Measurements from ENCODE around the gene SYNE2. TPM values are rescaled to one million over a fixed set of nuclear protein-coding genes. Genes with fewer than 3 reads are reported as not detected.

SYNE2 gene
- total and polyA plus RNA-seq, 2 of the 8 experiments (the other 6 are each of a cell fraction or from before 2014, with no cell fraction given): 32.6 to 46.1 TPM

GRCh38 chr14:63901434-63902085 lies 48.8 kb downstream of the SYNE2 start:
- H3K79me1 ChIP-seq (ENCODE audit: low read depth, low read length): 0 out of 2 replicates have a peak, but pooled peaks cover 4% of the 10 kb centered on the region
- no peak overlapping the region for H2BK5ac ChIP-seq (ENCODE audit: low read depth, low read length)
- peak; percentile 54; the same call in 1 of the 2 replicates for TF ChIP-seq CEBPB (IDR thresholded peaks at IDR 0.05; ENCODE audit: low read depth, low read length)
- TF ChIP-seq, protein P1, sequence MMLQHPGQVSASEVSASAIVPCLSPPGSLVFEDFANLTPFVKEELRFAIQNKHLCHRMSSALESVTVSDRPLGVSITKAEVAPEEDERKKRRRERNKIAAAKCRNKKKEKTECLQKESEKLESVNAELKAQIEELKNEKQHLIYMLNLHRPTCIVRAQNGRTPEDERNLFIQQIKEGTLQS (IDR thresholded peaks at IDR 0.05; ENCODE audit: insufficient read depth, low read depth, low read length): no peak
- H3K23ac ChIP-seq (ENCODE audit: insufficient read length): no peak overlapping the region
- no peak overlapping the region for H4K5ac ChIP-seq (ENCODE audit: insufficient read length, low read depth, low read length)
- peaks cover 0 to 4% (median 0%) of the 10 kb centered on the region in 4 experiments; a peak in 2 of 7 replicates for H3K4me1 ChIP-seq (replicated peaks in 1 of 4; ENCODE audit: control insufficient read depth in 3 of 4, insufficient read depth in 4 of 4, low read length in 3 of 4)
- no peak overlapping the region for H4K91ac ChIP-seq (replicated peaks; ENCODE audit: insufficient read length, low read length)
- H3K79me2 ChIP-seq (ENCODE audit: control insufficient read depth in 1 of 2, insufficient read depth in 2 of 2, low read length in 2 of 2): peaks cover 0 to 30% of the 10 kb centered on the region in 2 experiments; a peak in 2 of 4 replicates
- H2BK120ac ChIP-seq (replicated peaks; ENCODE audit: low read depth, low read length): no peak overlapping the region
- no peak overlapping the region for H3K4ac ChIP-seq (replicated peaks; ENCODE audit: insufficient read length, low read depth, low read length)
- no peak overlapping the region for H3K4me3 ChIP-seq (ENCODE audit: extremely low read depth in 1 of 4, insufficient read depth in 2 of 4, low read depth in 3 of 4, low read length in 4 of 4)
- WGBS, 2 experiments (ENCODE audit: extremely low coverage in 1 of 2, insufficient coverage in 1 of 2, insufficient read length in 1 of 2, insufficient replicate concordance in 2 of 2, low coverage in 1 of 2, low lambda C conversion rate in 2 of 2, missing lambda C conversion rate in 1 of 2): 90% methylated on average over 5 of the region's 5 CpGs; no CpG with 5 or more reads in 1 of the 2 experiments
- H3K4me2 ChIP-seq (ENCODE audit: insufficient read depth in 1 of 2, low read depth in 2 of 2, low read length in 2 of 2): no peak overlapping the region
- H2BK20ac ChIP-seq (ENCODE audit: low read length): no peak overlapping the region
- H3K27ac ChIP-seq (ENCODE audit: low read depth, low read length): no peak overlapping the region
- no peak overlapping the region for H2AFZ ChIP-seq (ENCODE audit: low read length)
- H4K20me1 ChIP-seq (replicated peaks in 1 of 2; ENCODE audit: control insufficient read depth in 1 of 2, insufficient read depth in 2 of 2, low read length in 2 of 2): no peaks in the 10 kb centered on the region
- H3K23me2 ChIP-seq (ENCODE audit: low read depth, low read length): no peaks in the 10 kb centered on the region
- H3K18ac ChIP-seq (ENCODE audit: extremely low read depth, low read length): no peak overlapping the region
- H3K36me3 ChIP-seq (ENCODE audit: control insufficient read depth in 2 of 4, insufficient read depth in 4 of 4, low read length in 3 of 4): no peaks in the 10 kb centered on the region
- H2BK12ac ChIP-seq (ENCODE audit: low read depth, low read length): no peak overlapping the region
- no peak overlapping the region for H3K9ac ChIP-seq (replicated peaks in 1 of 4; ENCODE audit: extremely low read depth in 1 of 4, low read depth in 3 of 4, low read length in 3 of 4)
- ChIA-PET CTCF (ENCODE audit: partially characterized antibody) (interaction anchor here (0.6 to 1.3 kb wide), 2 partner anchors 16 to 323 kb away, joined by 4 to 6 read pairs; no protein-coding TSS in a partner anchor), POLR2A (ENCODE audit: partially characterized antibody) (interaction anchor here (0.7 to 1.7 kb wide), 3 partner anchors 9 to 48 kb away, joined by 3 to 5 read pairs (median 4); no protein-coding TSS in a partner anchor)
- H3K9me3 ChIP-seq (ENCODE audit: insufficient read depth in 2 of 2, low read depth in 1 of 2, low read length in 1 of 2): no peaks in the 10 kb centered on the region
- DNase-seq (ENCODE audit: low read depth in 1 of 2, low spot score in 2 of 2): no peak
- FAIRE-seq: no peak
- H4K8ac ChIP-seq (ENCODE audit: extremely low read depth, insufficient read depth, low read length): no peak overlapping the region
- no peaks in the 10 kb centered on the region for H3K27me3 ChIP-seq (replicated peaks in 1 of 4; ENCODE audit: control insufficient read depth in 3 of 4, extremely low read depth in 1 of 4, insufficient read depth in 3 of 4, low read length in 3 of 4)
- no peak overlapping the region for H3K14ac ChIP-seq (ENCODE audit: insufficient read length)
- no peak overlapping the region for H2BK15ac ChIP-seq (ENCODE audit: low read length)
- no peak overlapping the region for H3K56ac ChIP-seq (replicated peaks; ENCODE audit: insufficient read length, low read depth, low read length)
- H2AK5ac ChIP-seq (ENCODE audit: low read depth, low read length): no peak overlapping the region

All from H1 (cell line).